ENCODE measurements around the gene PHC1.

- TF ChIP-seq, protein P1, sequence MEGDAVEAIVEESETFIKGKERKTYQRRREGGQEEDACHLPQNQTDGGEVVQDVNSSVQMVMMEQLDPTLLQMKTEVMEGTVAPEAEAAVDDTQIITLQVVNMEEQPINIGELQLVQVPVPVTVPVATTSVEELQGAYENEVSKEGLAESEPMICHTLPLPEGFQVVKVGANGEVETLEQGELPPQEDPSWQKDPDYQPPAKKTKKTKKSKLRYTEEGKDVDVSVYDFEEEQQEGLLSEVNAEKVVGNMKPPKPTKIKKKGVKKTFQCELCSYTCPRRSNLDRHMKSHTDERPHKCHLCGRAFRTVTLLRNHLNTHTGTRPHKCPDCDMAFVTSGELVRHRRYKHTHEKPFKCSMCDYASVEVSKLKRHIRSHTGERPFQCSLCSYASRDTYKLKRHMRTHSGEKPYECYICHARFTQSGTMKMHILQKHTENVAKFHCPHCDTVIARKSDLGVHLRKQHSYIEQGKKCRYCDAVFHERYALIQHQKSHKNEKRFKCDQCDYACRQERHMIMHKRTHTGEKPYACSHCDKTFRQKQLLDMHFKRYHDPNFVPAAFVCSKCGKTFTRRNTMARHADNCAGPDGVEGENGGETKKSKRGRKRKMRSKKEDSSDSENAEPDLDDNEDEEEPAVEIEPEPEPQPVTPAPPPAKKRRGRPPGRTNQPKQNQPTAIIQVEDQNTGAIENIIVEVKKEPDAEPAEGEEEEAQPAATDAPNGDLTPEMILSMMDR (conservative IDR thresholded peaks at IDR 0.05; ENCODE audit: low read depth, low read length), result no peak
- no peak for TF ChIP-seq EZH2 (IDR thresholded peaks at IDR 0.05; ENCODE audit: low read length, unreplicated experiment)
Measured at GRCh38 chr12:8904665-8905064, 9.6 kb upstream of the PHC1 start.
